ENCODE measurements around the gene ASIC5. TPM values are rescaled to one million over a fixed set of nuclear protein-coding genes. Genes with fewer than 3 reads are reported as not detected.

ASIC5 gene
- total and polyA plus RNA-seq, 2 donors (not counting 1 experiment from before 2014, with no cell fraction given), result not detected

DNA sequence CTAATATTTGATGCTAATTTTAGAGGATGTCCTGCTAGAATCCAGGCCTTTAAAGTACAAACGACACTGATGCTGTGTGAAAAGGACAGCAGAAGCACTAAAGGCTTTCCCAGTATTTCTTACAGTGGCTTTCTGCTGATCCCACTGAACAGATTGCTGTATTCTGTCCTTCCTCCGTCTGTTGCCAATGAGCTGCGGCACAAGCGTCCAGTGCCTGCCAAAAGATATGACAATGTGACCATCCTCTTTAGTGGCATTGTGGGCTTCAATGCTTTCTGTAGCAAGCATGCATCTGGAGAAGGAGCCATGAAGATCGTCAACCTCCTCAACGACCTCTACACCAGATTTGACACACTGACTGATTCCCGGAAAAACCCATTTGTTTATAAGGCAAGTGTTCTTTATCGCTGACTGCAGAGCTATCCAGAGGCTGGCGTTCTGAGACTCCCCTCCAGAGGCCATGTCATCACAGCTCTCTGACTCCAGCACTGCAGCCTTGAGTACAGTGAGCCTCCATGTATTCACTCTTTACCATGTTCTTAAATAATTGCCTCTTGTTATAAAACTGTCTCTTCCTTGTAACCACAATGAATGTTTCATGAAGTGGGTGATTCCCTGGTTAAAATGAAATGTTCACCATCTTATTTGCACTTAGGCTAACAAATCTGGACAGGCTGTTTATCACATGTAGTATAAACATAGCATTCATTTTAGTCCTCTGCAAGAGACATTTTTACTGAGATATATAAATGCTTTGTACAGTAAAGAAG is 63.7 kb downstream of the ASIC5 start:
- no peaks in the 10 kb centered on the region for H3K9me3 ChIP-seq (ENCODE audit: control extremely low read depth in 1 of 3, control insufficient read depth in 2 of 3, insufficient read depth in 1 of 3, low read length in 2 of 3)
- no peak overlapping the region for H2AFZ ChIP-seq (ENCODE audit: insufficient read depth, low read depth, low read length, poor library complexity, severe bottlenecking)
- H3K4me3 ChIP-seq (ENCODE audit: control extremely low read depth in 1 of 5, extremely low read depth in 1 of 5, insufficient read depth in 1 of 5, low read depth in 2 of 5, low read length in 4 of 5), result no peak overlapping the region
- no peak overlapping the region for H3K27ac Mint-ChIP-seq
- H3K27me3 ChIP-seq (replicated peaks in 1 of 4; ENCODE audit: control extremely low read depth in 1 of 4, control insufficient read depth in 3 of 4, insufficient read depth in 4 of 4, low read length in 3 of 4), result no peaks in the 10 kb centered on the region
- no peaks in the 10 kb centered on the region for H3K79me2 ChIP-seq (ENCODE audit: control insufficient read depth, insufficient read depth, low read length)
- no peak overlapping the region for H3K9ac ChIP-seq (ENCODE audit: low read length)
- no peaks in the 10 kb centered on the region for H3K9me3 Mint-ChIP-seq (ENCODE audit: insufficient read depth)
- no peak overlapping the region for H3K4me3 Mint-ChIP-seq
- H3K27me3 Mint-ChIP-seq, result no peaks in the 10 kb centered on the region
- TF ChIP-seq, protein P1, sequence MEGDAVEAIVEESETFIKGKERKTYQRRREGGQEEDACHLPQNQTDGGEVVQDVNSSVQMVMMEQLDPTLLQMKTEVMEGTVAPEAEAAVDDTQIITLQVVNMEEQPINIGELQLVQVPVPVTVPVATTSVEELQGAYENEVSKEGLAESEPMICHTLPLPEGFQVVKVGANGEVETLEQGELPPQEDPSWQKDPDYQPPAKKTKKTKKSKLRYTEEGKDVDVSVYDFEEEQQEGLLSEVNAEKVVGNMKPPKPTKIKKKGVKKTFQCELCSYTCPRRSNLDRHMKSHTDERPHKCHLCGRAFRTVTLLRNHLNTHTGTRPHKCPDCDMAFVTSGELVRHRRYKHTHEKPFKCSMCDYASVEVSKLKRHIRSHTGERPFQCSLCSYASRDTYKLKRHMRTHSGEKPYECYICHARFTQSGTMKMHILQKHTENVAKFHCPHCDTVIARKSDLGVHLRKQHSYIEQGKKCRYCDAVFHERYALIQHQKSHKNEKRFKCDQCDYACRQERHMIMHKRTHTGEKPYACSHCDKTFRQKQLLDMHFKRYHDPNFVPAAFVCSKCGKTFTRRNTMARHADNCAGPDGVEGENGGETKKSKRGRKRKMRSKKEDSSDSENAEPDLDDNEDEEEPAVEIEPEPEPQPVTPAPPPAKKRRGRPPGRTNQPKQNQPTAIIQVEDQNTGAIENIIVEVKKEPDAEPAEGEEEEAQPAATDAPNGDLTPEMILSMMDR (IDR thresholded peaks at IDR 0.05), result no peak
- no peak for TF ChIP-seq EZH2 (IDR thresholded peaks at IDR 0.05; ENCODE audit: borderline replicate concordance, insufficient read depth, low read depth, low read length, poor library complexity, severe bottlenecking)
- H3K4me1 ChIP-seq (ENCODE audit: control insufficient read depth in 2 of 2, insufficient read depth in 2 of 2, low read length in 2 of 2), result no peaks in the 10 kb centered on the region
- H3K4me2 ChIP-seq (replicated peaks; ENCODE audit: low read depth, low read length, poor library complexity, severe bottlenecking), result no peak overlapping the region
- CTCF ChIA-PET, result no interaction called here
- intact Hi-C loops (cut with micrococcal nuclease), result no loop called here
- no peak overlapping the region for H3K27ac ChIP-seq (ENCODE audit: low read length in 2 of 2)
- no peaks in the 10 kb centered on the region for H3K4me1 Mint-ChIP-seq
- DNase-seq, result no peak
- no peak for ATAC-seq (ENCODE audit: low read depth)
- no peaks in the 10 kb centered on the region for H4K20me1 ChIP-seq (ENCODE audit: control insufficient read depth, insufficient read depth, low read length, poor library complexity, severe bottlenecking)
- POLR2A ChIA-PET, result no interaction called here
- WGBS (ENCODE audit: insufficient coverage), result 98% methylated on average over 6 of the region's 9 CpGs
- no peaks in the 10 kb centered on the region for H3K36me3 ChIP-seq (replicated peaks in 1 of 2; ENCODE audit: control extremely low read depth in 1 of 2, control insufficient read depth in 1 of 2, extremely low read depth in 1 of 2, insufficient read depth in 2 of 2, low read length in 1 of 2)

DNA sequence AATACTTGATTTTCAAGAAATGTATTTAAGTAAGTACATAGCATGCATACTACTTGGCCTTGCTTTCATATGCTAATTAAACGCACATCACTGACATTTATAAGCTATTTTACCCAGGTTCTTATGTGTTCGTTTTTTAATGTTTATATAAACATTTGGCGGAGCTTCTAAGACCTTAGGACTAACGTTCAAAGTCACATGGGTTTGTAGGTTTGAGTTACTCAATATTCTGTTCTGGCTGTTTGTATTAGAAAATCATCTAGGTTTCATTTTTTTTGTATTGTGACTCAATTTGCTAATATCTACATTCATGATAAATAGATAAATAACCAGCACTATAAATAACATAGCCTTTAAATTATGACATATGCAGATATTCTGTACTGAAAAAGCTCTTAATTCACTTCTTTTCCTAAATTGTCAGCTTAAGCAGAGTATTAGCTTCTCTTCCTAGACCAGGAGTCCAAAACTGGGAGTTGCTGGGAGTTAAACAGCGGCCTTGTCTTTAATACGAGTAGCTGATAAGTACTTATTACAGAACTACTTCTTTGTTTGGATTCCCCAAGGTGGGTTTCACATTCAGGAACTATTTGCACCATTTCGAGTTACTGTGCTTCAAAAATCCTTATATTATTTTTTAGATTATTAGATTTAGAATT is 65.3 kb downstream of the ASIC5 start:
- Histone ChIP-seq H2AFZ (ENCODE audit: insufficient read depth, low read depth, low read length, poor library complexity, severe bottlenecking) (no peak overlapping the region), H4K20me1 (ENCODE audit: control insufficient read depth, insufficient read depth, low read length, poor library complexity, severe bottlenecking) (no peaks in the 10 kb centered on the region), H3K79me2 (ENCODE audit: control insufficient read depth, insufficient read depth, low read length) (no peaks in the 10 kb centered on the region), H3K27me3 (replicated peaks in 1 of 4; ENCODE audit: control extremely low read depth in 1 of 4, control insufficient read depth in 3 of 4, insufficient read depth in 4 of 4, low read length in 3 of 4) (no peaks in the 10 kb centered on the region), H3K36me3 (replicated peaks in 1 of 2; ENCODE audit: control extremely low read depth in 1 of 2, control insufficient read depth in 1 of 2, extremely low read depth in 1 of 2, insufficient read depth in 2 of 2, low read length in 1 of 2) (no peaks in the 10 kb centered on the region), H3K9me3 (ENCODE audit: control extremely low read depth in 1 of 3, control insufficient read depth in 2 of 3, insufficient read depth in 1 of 3, low read length in 2 of 3) (no peaks in the 10 kb centered on the region), H3K27ac (ENCODE audit: low read length in 2 of 2) (no peak overlapping the region), H3K9ac (ENCODE audit: low read length) (no peak overlapping the region), H3K4me1 (ENCODE audit: control insufficient read depth in 2 of 2, insufficient read depth in 2 of 2, low read length in 2 of 2) (no peaks in the 10 kb centered on the region), H3K4me2 (replicated peaks; ENCODE audit: low read depth, low read length, poor library complexity, severe bottlenecking) (no peak overlapping the region), H3K4me3 (ENCODE audit: control extremely low read depth in 1 of 5, extremely low read depth in 1 of 5, insufficient read depth in 1 of 5, low read depth in 2 of 5, low read length in 4 of 5) (no peak overlapping the region)
- no peak for ATAC-seq (ENCODE audit: low read depth)
- Mint-ChIP-seq H3K4me3 (no peak overlapping the region), H3K27me3 (no peaks in the 10 kb centered on the region), H3K9me3 (ENCODE audit: insufficient read depth) (no peaks in the 10 kb centered on the region), H3K27ac (no peak overlapping the region), H3K4me1 (no peaks in the 10 kb centered on the region)
- CTCF ChIA-PET, result interaction anchor here (0.8 to 1.2 kb wide), 2 partner anchors 8 to 10 kb away, joined by 3 read pairs; no protein-coding TSS in a partner anchor
- no peak for DNase-seq
- POLR2A ChIA-PET, result no interaction called here
- no CpG with 5 or more reads among the region's 7 CpGs for WGBS (ENCODE audit: insufficient coverage)
- no peak for TF ChIP-seq EZH2 (IDR thresholded peaks at IDR 0.05; ENCODE audit: borderline replicate concordance, insufficient read depth, low read depth, low read length, poor library complexity, severe bottlenecking)
- TF ChIP-seq, protein P1 (IDR thresholded peaks at IDR 0.05), result no peak
- intact Hi-C loops (cut with micrococcal nuclease), result no loop called here

Data from B cell (primary cell).